Prostate gland (tissue), 2 donors: ENCODE measurements around the gene SIAH2.

Source experiments
- POLR2A ChIP-seq: fragments of 450-650 bp; IDR thresholded peaks from one replicate; pipeline ENCODE4 v1.6.1; 2016; ENCODE audit warnings: antibody characterized with exemption, mild to moderate bottlenecking
- POLR2AphosphoS5 ChIP-seq: sonication (generic); formaldehyde crosslinking; IDR thresholded peaks from one replicate; pipeline ENCODE4 v1.6.1; 2017; ENCODE audit warnings: antibody characterized with exemption
- TF ChIP-seq, protein P1 (sequence below), 4 experiments: fragments of 200-600 bp in 2 of 4; fragments of 450-650 bp in 2 of 4; sonication (generic) in 2 of 4; IDR thresholded peaks; 1 replicate in 3 of 4; 2 replicates in 1 of 4; pipeline ENCODE4 v1.5.1; 2016 to 2019; ENCODE audit warnings: antibody characterized with exemption in 4 of 4, mild to moderate bottlenecking in 2 of 4, moderate library complexity in 2 of 4

DNA sequence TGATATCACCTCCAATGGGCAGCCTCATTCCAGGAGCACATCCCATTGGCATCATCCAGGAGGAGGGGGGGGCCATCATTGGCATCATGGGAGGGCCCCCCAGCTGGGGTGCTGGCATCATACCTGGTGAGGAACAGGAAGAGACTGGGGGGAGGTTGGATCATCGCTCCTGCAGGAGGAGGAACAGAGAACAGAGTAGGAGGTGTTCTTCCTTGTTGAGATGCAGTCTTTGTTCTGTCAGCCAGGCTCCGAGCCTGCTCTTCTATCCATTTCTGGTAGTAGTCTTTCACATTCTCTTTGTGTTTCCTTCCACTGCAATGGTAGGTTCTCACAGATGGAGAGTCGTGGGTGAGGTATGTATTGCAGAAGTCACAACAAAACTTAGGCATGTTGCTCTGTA is 42.5 kb downstream of the SIAH2 start:
- TF ChIP-seq, protein P1, sequence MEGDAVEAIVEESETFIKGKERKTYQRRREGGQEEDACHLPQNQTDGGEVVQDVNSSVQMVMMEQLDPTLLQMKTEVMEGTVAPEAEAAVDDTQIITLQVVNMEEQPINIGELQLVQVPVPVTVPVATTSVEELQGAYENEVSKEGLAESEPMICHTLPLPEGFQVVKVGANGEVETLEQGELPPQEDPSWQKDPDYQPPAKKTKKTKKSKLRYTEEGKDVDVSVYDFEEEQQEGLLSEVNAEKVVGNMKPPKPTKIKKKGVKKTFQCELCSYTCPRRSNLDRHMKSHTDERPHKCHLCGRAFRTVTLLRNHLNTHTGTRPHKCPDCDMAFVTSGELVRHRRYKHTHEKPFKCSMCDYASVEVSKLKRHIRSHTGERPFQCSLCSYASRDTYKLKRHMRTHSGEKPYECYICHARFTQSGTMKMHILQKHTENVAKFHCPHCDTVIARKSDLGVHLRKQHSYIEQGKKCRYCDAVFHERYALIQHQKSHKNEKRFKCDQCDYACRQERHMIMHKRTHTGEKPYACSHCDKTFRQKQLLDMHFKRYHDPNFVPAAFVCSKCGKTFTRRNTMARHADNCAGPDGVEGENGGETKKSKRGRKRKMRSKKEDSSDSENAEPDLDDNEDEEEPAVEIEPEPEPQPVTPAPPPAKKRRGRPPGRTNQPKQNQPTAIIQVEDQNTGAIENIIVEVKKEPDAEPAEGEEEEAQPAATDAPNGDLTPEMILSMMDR (IDR thresholded peaks at IDR 0.05), result no peak
- no peak for TF ChIP-seq POLR2AphosphoS5
- no peak for TF ChIP-seq POLR2A
